K562 (cell line): ENCODE results near the gene DUSP5.

Source experiments
- BRCA1 ChIP-seq, 2 experiments: fragments of 450-650 bp in 1 of 2; sonication (generic) in 1 of 2; formaldehyde crosslinking in 1 of 2; IDR thresholded peaks; 2 replicates each; pipeline versions ENCODE4 v1.5.0 to v1.6.1; 2017 to 2020; ENCODE audit warnings: mild to moderate bottlenecking in 1 of 2, missing genetic modification reagents in 1 of 2
- MTA2 ChIP-seq: fragments of 450-650 bp; IDR thresholded peaks from 2 replicates; pipeline ENCODE4 v1.6.1; 2016; ENCODE audit warnings: low read depth
- SIX5 ChIP-seq, 2 experiments: IDR thresholded peaks; 2 replicates each; pipeline ENCODE4 v1.6.1; 2011; ENCODE audit warnings: low read length in 2 of 2, borderline replicate concordance in 1 of 2, low read depth in 1 of 2, mild to moderate bottlenecking in 1 of 2, moderate library complexity in 1 of 2; ENCODE audit not compliant: insufficient read depth in 1 of 2
- ZNF354B ChIP-seq: fragments of 250-450 bp; sonication (Bioruptor Pico); IDR thresholded peaks from 2 replicates; pipeline ENCODE4 v1.4.0; 2020

GRCh38 chr10:110455446-110455845 is 42.3 kb upstream of the DUSP5 start:
- TF ChIP-seq BRCA1 (IDR thresholded peaks at IDR 0.05) (no peak), BRCA1 (CRISPR knock-in tag; IDR thresholded peaks at IDR 0.05) (no peak), SIX5 (IDR thresholded peaks at IDR 0.05; ENCODE audit: borderline replicate concordance in 1 of 2, insufficient read depth in 1 of 2, low read depth in 1 of 2, low read length in 2 of 2) (no peak), ZNF354B (CRISPR knock-in tag) (no peak), MTA2 (no peak)
